GM12872 (cell line): Measurements from ENCODE around the gene BAG2.

Experiments used
- TF ChIP-seq, protein P1 (sequence below): IDR thresholded peaks from 3 replicates; pipeline ENCODE4 v1.5.1; 2011; ENCODE audit warnings: low read depth, mild to moderate bottlenecking, low read length, moderate library complexity; ENCODE audit not compliant: insufficient read depth

Gene BAG2

GRCh38 chr6:57138026-57138425 is 34.1 kb upstream of the BAG2 start:
- TF ChIP-seq, protein P1, sequence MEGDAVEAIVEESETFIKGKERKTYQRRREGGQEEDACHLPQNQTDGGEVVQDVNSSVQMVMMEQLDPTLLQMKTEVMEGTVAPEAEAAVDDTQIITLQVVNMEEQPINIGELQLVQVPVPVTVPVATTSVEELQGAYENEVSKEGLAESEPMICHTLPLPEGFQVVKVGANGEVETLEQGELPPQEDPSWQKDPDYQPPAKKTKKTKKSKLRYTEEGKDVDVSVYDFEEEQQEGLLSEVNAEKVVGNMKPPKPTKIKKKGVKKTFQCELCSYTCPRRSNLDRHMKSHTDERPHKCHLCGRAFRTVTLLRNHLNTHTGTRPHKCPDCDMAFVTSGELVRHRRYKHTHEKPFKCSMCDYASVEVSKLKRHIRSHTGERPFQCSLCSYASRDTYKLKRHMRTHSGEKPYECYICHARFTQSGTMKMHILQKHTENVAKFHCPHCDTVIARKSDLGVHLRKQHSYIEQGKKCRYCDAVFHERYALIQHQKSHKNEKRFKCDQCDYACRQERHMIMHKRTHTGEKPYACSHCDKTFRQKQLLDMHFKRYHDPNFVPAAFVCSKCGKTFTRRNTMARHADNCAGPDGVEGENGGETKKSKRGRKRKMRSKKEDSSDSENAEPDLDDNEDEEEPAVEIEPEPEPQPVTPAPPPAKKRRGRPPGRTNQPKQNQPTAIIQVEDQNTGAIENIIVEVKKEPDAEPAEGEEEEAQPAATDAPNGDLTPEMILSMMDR, result no peak

DNA sequence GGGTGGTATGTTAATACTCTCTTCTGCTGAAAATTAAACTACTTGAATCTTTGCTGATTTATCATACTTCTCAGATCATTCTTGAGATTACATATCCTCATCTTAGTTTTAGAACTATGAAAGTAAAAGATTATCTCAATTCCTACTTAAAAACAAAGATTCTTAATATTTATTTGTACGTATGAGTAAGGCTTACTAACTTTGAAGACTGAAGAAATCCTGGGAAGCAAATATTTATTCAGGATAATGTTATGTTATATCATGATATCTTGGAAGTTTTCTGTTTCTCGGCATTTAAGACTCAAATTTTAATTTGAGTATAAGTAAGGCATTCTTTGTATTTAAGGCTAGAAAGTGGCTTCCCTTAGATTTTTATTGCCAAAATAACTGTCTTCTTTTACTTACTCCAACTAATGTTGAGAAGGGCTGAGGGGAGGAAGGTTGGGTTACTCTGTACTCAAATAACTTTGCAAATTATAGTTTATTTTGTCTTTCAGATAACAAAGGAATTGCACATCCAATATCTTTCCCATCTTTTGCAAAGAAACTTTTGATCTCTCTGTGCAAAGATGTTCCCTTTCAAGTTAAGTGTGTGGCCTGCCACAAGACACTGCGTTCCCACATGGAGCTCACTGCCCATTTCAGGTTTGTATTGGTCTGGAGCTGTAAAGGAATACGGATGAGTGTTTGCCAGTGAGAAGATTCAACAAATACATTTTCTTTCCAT is 30.5 kb upstream of the BAG2 start:
- TF ChIP-seq, protein P1, result no peak

GRCh38 chr6:57142178-57142525 is 30.0 kb upstream of the BAG2 start:
- TF ChIP-seq, protein P1, result no peak

DNA sequence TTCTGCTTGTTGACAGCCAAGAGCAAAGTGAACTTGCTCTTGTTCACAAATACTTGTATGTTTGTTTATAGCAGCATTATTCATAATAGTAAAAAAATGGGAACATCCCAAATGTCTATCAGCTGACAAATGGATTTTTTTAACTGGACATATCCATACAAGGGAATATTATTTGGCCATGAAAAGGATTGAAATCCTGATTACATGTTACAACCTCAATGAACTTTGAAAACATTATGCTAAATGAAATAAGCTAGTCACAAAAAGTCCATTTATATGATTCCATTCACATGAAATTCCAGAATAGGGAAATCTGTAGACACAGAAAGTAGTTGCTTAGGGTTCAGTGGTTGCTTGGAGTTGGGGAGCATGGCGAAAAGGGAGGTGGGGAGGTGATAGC is 28.4 kb upstream of the BAG2 start:
- TF ChIP-seq, protein P1, result no peak

GRCh38 chr6:57147401-57147800 is 24.7 kb upstream of the BAG2 start:
- TF ChIP-seq, protein P1, result no peak

- TF ChIP-seq, protein P1, result no peak
These were observed 23.9 kb upstream of the BAG2 start for GRCh38 chr6:57147955-57148858.

GRCh38 chr6:57158658-57159057 is 13.5 kb upstream of the BAG2 start:
- TF ChIP-seq, protein P1, result no peak
